Hippocampal formation (tissue), 2 donors: ENCODE data around the gene ATP10A.

ENCODE experiments used
- DNase-seq, 2 donors: peaks; one replicate each; lab custom pipeline; 2025; lab: John Stamatoyannopoulos, UW

ATP10A gene

DNA sequence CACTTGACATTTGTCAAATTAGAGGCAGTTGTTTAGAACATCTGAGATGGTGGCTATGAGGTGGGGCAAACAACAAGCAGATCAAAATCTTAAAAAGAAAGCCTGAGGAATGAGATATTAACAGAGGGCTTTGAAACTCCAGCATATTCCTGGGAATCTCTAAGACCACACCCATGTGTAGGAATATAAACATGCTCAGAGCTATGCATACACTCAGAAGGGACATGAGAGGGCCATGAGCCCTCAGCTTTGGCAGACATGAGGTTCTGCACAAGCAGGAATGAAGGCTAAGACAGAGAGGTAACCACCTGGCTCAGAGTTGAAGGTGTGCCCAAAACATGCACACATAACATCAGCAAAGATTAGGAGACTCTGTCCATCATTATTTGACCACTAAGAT is 37.9 kb downstream of the ATP10A start:
- DNase-seq, result no peak

DNA sequence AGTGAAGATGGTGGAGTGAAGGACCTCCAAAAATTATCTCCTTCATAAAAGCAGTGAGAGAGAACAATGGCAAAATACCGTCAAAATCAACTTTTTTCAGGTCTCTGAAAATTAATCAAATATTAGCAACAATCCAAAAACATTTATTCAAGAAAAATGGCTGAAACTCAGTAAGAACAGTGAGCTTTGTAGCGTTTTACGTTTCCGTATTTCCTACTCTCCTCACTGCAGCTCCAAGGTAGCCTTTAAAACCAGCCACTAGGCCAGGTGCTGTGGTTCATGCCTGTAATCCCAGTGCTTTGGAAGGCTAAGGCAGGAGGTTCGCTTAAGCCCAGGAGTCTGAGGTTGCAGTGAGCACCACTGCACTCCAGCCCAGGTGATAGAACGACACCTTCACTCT is 38.5 kb downstream of the ATP10A start:
- DNase-seq, result no peak

DNA sequence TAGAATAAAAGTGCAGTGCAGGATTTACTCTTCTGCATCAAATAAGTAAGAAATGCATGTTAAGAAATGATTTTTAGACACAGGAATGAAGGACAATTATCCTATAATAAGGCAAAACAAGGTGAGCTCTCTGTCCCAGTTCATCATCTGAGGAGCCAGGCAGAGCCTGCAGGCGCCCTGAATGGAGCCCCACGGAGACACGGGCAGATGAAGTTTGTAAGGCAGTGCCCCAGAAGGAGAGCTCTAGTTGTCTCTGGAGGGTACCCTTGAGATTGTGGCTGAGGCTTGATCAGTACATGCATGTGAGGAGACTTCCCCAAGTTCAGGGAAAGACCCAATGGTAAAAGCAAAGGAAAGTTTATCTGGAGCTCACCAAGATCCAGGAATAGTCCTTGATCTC is 50.3 kb downstream of the ATP10A start:
- DNase-seq, result no peak

DNA sequence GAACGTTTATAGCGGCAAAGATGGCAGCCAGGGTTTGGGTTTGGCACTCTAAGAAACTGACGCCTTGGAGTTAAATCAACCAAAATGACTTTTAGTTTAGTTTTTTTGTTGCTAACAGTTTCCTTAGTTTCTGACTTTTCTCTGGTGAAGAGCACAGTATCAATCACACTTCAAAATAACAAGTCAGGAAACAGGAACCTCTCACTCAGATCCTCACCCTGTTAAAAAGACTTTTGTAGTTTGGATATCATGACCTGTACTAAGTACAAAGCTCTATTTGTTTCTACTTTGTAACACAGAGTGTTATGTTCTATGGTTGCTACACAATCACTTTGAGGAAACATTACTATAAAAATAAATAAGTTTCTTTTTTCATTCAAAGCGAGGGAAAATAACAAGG is 51.1 kb downstream of the ATP10A start:
- no peak for DNase-seq

DNA sequence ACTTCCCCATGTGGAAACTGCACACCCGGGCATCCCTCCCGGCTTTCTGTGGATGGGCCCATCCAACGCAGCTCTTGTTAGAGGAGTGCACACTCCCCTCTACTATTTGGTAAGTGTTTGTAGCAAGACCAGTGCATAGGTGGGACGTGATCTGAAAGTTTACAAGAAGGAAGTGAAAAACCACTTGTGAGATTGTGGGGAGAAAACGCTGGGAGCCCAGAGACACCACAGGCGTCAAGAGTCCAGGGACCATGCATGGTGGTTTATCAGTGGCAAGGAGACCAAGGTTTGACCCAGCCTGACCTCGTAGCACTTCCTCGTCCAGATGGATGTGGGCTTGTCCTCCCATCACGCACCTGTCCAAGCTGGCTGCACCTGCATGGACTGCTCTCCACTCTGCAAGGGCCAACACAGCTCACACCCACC is 51.6 kb downstream of the ATP10A start:
- DNase-seq, result no peak

DNA sequence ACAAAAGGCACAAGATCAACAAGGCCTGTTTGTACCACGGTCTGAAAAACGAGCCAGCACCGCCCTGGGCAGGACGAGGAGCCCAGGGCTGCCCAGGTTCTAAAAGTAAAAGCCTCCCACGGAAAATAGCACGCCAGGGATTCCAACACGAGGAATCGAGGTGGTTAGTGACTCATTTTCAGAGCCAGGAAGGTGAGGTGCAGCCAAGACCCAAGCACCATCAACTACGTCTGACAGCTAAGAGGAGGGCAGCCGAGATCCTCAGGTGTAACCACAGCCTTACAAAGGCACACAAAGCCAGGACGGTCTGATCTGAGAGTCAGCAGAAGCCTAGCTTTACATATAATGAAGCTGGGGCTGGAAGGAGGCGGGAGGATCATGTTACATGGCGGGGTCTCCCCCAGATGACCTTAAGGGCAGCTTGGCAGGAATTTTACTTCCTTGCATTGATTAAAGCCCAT is 52.5 kb downstream of the ATP10A start:
- no peak for DNase-seq

DNA sequence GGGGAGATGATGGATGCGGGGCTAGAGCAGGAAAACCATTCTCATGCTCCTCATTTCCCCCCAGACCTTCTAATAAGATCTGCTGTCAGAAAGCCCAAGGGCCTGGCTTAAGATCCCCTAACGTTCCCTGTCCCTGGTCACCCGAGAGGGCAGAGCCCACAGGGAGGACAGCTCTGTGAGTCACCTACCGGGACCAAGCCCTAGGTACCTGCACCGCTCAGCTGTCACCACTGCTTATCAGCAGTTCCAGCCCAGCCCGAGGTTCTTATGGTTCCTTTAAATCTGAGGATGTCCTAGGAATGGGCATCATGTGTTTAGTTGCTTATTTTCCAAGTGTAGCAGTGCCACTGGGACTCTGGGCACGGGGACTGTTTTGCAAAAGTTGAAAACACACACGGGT is 53.0 kb downstream of the ATP10A start:
- no peak for DNase-seq

DNA sequence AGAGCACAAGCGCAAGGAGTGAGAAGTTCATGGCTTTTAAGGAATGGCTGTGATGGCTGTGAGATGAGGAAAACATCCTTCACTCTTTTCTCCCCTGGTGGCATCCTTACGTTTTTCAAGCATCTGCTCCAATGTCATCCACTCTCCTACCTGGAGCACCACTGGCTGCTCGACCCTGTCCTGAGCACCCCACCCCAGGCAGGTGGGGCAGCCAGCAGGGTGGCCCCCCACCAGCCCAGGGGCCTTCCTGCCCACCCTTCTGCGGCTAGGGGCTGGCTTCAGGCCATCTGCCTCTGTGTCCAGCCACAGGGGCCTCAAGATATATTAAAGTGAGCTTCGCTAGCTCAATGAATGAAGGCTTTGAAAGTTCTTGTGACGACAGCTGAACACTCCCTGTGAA is 56.1 kb downstream of the ATP10A start:
- DNase-seq, result no peak

DNA sequence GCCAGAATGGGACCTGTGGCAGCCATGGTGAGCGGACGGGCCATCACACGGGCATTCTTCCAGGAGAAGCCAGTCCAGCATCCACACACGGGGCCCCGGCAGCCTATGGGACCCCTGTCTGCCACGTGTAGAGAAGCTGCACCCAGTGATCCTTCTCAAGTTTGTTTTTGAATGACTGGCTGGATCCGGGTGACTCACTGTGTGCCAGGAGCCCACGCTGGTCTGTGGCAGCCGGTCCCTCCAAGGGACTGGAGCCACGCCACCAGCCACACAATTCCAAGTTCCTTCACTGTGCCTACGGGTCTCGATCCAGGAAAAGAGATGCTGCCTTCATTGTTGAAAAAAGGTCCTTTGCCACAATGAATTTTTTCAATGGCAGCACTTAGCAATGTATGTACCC is 58.1 kb downstream of the ATP10A start:
- DNase-seq, result no peak

DNA sequence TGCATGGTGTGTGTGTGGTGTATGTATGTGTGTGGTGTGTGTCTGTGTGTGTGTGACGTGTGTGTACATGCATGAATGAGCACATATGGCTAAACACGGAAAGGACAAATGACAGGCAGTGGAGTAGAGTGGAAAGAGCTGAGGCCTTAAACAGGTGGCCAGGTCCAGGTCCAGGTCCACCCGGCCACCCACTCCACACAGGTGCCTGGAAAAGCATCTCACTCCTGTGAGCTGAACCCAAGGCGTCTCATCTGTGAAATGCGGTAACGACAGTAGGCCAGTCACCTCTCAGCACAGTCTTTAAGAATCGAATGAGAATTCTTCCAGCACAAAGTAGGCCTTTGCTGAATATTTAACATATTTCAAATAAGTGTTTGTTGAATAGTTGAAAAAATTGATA is 58.7 kb downstream of the ATP10A start:
- no peak for DNase-seq

DNA sequence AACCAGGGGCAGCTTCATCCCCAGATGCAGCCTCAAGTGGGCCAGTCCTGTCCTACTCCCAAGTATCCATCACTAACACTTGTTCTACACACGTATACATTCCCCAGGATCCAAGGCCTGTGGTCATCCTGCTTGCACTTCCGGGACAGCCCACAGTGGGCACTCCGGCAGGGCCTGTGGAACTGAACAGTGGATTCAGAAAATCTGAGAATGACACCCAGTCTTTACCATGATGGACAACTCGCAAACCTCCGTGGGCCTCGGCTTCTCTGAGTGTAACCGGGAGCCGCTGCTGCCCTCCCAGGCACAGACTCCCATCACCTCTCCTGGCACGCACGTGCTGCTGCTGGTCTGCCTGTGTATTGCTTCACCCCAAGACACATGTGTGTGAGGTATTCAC is 59.6 kb downstream of the ATP10A start:
- DNase-seq, result no peak

DNA sequence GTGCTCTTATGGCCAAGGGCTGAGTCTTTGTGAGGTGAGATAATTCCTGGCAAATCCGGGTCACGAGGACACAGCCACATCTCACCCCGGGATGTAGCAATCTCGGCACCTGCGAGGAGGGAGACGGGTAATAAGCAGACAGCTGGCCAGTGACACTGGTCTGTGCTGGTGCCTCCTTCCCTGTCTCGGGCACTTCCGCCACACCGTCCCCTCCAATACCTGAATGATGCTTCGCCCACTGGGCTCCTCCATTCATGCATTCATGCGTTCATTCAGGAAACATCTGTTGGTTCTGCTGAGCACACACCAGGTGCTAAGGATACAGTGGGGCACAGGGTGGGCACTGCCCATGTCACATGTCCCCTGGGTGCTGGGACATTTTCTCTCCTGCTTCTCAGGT is 60.1 kb downstream of the ATP10A start:
- DNase-seq, result no peak

DNA sequence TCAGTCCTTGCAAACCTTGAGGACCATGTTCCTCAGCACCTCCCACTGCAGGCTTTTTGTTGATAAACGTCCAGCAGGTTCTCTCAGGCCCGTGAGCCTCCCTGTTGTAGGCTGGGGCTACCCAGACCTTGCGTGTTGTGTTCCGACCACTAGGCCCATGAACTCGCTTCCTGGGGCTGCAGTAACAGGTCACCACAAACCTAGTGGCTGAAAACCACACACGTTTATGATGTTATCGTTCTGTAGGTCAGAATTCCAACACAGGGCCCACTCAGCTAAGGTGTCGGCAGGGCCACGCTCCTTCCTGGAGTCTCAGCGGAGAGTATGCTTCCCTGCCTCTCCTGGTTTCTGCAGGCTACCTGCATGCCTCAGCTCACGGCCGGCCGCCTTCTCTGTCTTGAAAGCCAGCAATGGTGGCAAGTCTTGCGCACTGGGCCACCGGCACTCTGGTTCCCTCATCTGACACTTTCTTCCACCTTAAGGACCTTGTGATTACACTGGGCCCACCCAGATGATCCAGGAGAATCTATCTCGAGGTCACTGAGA is 60.8 kb downstream of the ATP10A start:
- no peak for DNase-seq

DNA sequence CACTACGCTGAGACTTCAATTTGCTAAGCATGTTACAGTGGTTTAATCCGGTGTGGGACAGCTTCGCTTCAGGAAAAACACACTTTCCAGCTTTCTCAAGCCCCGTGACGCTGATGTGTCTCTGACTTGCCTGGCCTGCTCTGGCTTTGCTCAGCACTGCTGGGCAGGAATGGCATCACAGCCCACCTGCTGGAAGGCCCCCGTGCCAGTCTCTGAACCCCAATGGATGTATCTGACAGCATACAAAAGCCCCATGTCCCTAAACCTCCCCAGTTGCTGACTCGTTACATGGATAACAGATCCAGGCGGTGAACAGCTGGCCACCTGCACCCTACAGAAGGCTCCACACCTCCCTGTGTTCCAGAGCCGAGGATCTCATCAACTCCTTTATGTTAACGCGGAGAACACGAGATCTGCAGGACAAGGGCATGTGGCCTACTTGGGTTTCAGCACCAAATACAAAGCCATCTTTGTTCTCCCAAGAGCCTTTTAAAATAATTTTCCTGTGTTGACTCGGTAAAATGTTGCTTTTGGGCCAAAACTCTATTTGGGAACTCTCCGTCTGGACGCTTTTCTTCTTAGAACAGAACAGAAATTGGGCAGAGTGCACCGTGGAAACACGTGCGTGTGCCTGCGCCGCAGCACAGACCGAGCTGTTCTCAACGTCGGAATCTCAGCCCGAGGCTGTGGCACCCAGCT is 61.4 kb downstream of the ATP10A start:
- peak in 1 of 2 donors; percentile 35 for DNase-seq

DNA sequence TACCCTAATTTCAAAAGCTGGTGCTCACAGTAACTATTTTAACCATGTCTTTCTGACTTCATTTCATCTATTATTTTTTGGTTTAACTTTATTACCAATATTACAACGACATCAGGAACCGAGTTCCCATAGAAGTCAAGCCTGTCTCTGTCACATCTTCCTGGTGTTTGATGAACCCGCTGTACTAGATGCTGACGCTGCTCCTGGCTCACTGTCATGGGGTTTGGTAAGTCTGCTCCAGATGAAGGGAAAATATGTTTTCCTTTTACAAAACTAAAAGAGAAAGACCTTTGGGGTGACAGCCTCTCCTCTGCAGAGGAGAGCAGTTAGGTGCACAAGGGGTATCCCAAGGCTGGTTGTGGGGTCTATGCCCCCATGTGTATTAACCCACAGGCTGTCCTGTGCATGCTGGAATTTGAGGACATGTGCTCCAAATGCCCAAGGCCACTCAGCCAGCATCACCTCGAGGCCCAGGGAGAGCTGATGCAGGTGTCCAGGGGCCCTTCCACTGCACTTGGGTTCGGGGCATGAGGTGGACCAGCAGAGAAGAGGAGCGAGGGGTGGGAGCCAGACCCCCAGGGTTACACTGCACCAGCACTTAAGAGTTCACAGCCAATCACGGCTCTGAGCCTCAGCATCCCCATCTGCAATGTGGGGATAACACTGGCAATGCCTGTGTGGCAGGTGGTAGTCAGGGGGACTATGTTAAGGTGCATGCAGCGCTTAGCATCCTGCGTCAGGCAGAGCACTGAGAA is 62.2 kb downstream of the ATP10A start:
- no peak for DNase-seq

DNA sequence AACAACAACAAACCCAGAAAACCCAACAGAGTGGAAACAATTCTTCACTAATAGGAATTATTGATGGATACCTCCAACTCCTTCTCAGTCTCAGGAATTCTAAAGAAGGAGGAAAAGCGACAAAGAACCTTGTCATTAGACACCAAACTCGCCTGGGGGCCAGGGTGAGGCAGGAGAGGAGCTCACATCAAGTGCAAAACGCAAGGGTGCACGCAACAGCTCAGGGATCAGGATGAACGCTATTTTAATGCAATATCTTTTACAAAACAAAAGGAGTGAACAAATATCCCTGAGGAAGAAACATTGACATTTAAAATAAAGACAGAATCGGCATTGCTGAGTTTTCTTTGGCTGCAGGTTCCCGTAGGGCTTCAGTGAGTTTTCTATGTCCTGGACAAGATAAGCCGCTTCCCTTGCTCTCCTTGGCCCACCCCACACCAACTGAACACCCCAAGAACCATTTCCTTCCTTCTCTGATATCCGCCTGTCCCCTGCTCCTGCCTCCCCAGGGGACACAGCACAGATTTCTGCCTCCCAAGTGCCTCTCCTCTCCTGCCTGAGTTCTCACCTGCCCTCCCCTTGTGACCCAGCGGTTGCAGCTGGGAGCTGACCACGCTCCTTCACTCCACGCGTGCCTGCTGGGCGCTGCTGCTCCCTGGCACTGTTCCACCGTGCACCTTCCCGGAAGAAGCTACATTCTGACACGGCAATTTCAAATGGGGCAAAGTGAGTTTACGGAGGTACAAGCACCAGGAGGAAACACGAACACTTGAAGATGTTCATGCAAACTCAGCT is 63.0 kb downstream of the ATP10A start:
- DNase-seq, result no peak

DNA sequence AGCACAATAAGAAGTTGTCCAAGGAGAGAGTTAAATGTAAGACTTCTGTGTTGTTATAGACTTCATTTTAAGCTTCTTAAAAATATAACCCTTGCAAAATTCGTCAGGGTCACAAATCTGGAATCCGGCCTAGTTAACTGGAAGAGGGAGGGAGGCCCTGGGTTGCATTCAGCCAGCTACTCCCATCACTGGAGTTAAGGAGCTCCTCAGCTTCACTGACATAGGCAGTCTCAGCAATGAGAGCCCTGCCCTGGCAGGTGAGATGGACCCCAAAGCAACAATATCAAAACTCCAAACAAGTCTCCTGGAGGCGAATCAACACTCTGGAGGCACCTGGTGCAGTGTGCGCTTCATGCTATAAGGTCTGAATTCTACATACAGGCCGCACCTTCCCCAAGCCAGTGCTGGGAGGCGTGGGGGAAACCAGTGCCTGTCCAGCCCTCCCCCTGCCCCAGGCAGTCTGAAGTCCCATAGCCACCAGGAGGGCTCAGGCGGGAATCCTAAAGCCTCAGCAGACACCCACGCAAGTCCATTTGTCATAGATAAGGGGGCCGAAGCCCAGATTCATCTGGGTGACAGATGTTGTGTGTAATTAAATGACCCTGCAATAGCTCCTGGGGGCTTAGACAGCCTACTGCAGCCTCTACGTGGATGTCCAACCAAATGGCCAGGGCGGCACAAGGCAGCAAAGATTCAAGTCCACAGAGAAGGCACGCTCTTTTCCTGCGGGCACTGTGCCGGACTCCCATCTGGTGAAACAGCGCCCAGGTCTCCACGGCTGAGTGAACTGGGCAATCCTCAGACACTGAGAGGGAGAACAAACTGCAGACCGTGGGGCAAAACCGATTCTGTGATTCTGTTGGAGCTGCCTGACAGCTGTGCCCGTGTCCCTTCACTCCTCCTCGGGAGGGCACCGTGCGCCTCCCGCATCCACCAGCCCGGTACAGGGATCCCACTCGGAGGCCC is 64.9 kb downstream of the ATP10A start:
- DNase-seq, result no peak

DNA sequence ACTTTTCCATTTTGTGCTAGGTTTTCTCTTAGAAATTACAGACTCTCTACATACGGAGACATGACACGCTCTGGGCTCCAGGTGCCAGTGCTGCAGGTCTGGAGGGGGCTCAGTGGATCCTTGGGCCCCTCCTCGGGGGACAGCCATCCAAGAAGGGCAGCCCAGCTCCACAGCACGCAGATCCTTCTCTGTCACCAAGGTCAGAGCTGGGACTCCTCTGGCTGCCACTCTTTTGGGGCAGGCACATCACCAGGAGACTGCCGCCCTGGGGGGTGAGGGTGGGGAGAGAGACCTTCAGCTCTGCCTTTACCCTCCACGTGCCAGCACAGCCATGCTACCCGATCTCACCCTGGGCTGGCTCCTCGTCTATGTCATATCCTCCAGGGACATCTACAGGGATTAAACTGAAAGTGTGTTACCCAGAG is 65.6 kb downstream of the ATP10A start:
- DNase-seq, result no peak

DNA sequence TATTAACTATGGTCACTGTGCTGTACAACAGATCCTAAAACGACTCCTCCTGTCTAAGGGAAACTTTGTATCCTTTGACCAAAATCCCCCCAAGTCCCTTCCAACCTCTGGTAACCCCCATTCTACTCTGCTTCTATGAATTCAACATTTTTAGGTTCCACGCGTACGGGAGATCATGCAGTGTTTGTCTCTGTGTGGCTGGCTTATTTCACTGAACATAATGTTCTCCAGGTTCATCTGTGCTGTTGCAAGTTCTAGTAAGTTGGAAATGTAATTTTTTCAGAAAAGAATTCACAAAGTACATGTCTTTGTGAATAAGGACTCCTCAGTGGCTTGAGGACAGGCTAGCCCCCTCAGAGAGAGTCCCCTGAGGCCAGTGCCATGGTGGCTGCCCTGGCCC is 66.1 kb downstream of the ATP10A start:
- no peak for DNase-seq

DNA sequence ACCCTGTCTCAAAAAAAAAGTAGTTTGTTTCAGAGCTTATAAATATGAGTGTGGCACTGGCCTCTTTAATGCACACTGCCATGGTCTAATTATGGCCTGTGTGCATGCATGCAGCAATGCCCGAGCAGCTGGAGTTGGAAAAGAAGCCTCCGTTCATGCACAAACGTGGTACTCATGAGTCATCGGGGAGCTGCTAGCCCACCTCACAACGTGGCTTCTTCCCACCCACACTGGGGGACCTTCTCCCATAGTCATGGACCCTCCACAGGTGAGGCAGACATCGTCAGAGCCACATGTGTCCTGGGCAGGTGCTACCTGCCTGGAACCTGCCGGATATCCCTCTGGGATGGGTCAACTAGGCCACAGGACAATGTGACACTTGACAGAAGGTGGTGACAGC is 66.7 kb downstream of the ATP10A start:
- no peak for DNase-seq

DNA sequence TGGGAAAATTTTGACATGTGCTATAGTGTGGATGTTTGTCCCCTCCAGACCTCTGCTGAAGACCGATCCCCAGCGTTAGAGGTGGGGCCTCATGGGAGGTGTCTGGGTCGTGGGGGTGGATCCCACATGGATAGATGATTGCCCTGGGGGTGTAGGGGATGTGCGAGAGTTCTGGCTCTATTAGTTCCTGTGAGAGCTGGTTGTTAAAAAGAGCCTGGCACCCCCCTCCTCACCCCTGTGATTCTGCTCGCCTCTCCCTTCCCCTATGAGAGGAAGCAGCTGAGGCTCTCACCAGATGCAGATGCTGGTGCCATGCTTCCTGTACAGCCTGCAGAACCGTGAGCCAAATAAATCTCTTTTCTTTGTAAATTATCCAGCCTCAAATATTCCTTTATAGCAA is 67.4 kb downstream of the ATP10A start:
- no peak for DNase-seq
